Measurements from ENCODE around the gene TNFAIP3.

Gene TNFAIP3

DNA sequence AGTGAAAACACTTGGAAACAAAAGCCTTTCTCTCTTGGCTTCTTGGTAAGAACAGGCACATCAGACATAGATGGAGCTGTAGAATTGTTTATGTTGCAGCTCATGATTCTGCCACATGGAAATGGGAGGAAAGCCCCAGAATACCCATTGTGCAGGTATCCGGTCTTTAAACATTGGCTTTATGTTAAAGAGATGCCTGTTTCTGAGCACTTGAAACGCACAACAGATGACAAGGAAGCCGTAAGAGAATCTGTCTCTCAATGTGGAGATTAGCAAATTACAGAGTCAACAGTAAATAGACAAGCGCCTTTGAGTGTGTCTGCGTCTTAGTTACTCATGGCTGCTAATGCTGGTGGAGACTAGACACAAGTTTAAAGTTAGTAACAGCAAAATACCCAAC, 10.5 kb downstream of the TNFAIP3 start:
- in situ Hi-C loops (cut with HindIII; ENCODE audit: low sequenced_read_pairs), result no loop called here
- no peak for DNase-seq (ENCODE audit: low read depth, low spot score)
- no peak overlapping the region for H3K4me3 ChIP-seq (ENCODE audit: low read depth, low read length)
- TF ChIP-seq, protein P1, sequence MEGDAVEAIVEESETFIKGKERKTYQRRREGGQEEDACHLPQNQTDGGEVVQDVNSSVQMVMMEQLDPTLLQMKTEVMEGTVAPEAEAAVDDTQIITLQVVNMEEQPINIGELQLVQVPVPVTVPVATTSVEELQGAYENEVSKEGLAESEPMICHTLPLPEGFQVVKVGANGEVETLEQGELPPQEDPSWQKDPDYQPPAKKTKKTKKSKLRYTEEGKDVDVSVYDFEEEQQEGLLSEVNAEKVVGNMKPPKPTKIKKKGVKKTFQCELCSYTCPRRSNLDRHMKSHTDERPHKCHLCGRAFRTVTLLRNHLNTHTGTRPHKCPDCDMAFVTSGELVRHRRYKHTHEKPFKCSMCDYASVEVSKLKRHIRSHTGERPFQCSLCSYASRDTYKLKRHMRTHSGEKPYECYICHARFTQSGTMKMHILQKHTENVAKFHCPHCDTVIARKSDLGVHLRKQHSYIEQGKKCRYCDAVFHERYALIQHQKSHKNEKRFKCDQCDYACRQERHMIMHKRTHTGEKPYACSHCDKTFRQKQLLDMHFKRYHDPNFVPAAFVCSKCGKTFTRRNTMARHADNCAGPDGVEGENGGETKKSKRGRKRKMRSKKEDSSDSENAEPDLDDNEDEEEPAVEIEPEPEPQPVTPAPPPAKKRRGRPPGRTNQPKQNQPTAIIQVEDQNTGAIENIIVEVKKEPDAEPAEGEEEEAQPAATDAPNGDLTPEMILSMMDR (IDR thresholded peaks at IDR 0.05; ENCODE audit: low read depth, low read length), result no peak

DNA sequence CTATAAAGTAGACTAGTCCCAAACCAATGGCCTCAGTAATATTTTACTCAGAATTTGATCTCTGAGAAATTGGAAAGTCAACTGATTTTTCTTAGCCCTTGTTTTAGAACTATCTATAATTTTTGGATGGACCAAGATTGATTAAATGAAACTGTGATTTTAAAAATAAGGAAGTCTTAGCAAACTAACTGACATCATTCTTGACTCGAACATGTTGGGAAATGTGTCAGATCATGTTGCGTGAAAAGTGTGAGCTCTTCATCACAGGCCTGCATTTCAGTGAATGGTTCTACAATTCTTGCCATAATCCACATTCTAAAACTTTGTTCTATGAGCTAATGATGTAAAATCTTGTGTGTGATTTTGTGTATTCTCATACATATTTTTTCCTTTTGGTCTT, 11.0 kb downstream of the TNFAIP3 start:
- in situ Hi-C loops (cut with HindIII; ENCODE audit: low sequenced_read_pairs), result no loop called here
- DNase-seq (ENCODE audit: low read depth, low spot score), result no peak
- TF ChIP-seq, protein P1 (IDR thresholded peaks at IDR 0.05; ENCODE audit: low read depth, low read length), result no peak
- H3K4me3 ChIP-seq (ENCODE audit: low read depth, low read length), result no peak overlapping the region

DNA sequence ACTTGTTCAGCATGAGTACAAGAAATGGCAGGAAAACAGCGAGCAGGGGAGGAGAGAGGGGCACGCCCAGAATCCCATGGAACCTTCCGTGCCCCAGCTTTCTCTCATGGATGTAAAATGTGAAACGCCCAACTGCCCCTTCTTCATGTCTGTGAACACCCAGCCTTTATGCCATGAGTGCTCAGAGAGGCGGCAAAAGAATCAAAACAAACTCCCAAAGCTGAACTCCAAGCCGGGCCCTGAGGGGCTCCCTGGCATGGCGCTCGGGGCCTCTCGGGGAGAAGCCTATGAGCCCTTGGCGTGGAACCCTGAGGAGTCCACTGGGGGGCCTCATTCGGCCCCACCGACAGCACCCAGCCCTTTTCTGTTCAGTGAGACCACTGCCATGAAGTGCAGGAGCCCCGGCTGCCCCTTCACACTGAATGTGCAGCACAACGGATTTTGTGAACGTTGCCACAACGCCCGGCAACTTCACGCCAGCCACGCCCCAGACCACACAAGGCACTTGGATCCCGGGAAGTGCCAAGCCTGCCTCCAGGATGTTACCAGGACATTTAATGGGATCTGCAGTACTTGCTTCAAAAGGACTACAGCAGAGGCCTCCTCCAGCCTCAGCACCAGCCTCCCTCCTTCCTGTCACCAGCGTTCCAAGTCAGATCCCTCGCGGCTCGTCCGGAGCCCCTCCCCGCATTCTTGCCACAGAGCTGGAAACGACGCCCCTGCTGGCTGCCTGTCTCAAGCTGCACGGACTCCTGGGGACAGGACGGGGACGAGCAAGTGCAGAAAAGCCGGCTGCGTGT, 11.6 kb downstream of the TNFAIP3 start:
- no peak for DNase-seq (ENCODE audit: low read depth, low spot score)

DNA sequence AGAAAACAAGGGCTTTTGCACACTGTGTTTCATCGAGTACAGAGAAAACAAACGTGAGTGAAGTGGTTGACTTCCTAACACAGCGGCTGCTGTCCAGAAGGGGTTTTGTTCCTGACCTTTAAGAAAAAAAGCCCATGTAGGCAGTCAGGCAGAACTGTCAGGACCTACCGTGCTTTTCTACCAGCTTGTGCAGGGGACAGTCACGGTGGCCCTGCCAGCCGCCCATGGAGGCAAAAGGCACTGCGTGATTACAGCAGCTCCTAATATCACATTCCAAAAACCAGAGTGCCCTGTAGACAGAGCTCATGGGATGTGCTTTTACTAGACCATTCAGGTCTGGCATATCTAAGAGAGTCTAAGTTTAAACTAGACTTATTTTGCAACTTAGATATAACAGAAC, 12.2 kb downstream of the TNFAIP3 start:
- TF ChIP-seq, protein P1 (IDR thresholded peaks at IDR 0.05; ENCODE audit: low read depth, low read length), result no peak
- DNase-seq (ENCODE audit: low read depth, low spot score), result no peak
- H3K4me3 ChIP-seq (ENCODE audit: low read depth, low read length), result no peak overlapping the region
- in situ Hi-C loops (cut with HindIII; ENCODE audit: low sequenced_read_pairs), result no loop called here

More for the DNA sequence above, 11.6 kb downstream of the TNFAIP3 start:
- TF ChIP-seq, protein P1 (IDR thresholded peaks at IDR 0.05; ENCODE audit: low read depth, low read length), result peak; percentile 38
- in situ Hi-C loops (cut with HindIII; ENCODE audit: low sequenced_read_pairs), result no loop called here
- H3K4me3 ChIP-seq (ENCODE audit: low read depth, low read length), result no peak overlapping the region

DNA sequence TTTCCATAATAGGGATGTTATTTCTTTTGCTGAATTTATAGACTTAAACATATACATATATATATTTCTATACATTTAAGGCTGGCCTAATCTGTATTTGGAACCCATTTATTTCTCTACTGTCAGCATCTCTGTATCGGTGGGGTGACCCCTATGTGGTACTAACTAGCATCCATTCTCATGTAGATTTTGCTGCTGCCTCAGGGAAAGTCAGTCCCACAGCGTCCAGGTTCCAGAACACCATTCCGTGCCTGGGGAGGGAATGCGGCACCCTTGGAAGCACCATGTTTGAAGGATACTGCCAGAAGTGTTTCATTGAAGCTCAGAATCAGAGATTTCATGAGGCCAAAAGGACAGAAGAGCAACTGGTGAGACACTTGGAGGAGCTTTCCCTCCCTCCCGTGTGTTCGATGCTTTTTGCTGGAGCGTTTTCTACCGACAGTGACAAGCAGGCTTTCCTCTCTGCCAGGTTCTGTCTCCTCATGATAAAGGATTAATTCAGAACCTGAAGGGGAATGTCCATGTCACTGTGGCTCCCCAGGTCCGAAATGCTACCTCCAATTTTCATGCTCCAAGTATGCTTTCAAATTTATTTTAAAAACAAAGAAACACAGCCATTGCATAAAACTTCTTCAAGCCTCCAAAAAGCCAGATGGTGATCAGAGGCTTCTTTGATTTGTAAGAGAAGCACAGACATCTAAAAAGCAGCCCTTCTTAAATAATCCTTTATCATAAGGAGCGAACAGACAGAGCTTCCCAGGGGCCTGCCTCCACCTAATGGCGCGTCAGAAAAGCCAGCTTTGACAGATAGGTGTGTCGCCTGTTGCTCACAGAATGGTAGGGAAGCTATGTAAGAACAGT, 13.1 kb downstream of the TNFAIP3 start:
- DNase-seq (ENCODE audit: low read depth, low spot score), result no peak
- TF ChIP-seq, protein P1 (IDR thresholded peaks at IDR 0.05; ENCODE audit: low read depth, low read length), result no peak
- in situ Hi-C loops (cut with HindIII; ENCODE audit: low sequenced_read_pairs), result no loop called here
- no peak overlapping the region for H3K4me3 ChIP-seq (ENCODE audit: low read depth, low read length)

DNA sequence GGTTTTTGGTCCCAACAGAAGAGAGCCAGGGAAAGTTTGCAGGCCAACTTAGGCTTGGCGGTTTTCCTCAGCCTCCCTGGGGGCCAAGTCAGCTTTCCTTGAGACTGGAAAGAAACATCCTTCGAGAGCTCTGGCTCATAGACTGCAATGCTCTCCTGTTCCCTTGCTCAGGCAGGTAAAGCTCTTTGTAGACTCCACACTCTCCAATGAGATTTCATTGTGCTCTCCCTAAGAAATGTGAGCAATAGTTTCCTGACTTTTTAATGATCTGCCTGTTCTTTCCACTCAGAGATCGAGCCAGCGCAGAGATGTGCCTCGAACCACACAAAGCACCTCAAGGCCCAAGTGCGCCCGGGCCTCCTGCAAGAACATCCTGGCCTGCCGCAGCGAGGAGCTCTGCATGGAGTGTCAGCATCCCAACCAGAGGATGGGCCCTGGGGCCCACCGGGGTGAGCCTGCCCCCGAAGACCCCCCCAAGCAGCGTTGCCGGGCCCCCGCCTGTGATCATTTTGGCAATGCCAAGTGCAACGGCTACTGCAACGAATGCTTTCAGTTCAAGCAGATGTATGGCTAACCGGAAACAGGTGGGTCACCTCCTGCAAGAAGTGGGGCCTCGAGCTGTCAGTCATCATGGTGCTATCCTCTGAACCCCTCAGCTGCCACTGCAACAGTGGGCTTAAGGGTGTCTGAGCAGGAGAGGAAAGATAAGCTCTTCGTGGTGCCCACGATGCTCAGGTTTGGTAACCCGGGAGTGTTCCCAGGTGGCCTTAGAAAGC, 13.9 kb downstream of the TNFAIP3 start:
- in situ Hi-C loops (cut with HindIII; ENCODE audit: low sequenced_read_pairs), result no loop called here
- TF ChIP-seq, protein P1 (IDR thresholded peaks at IDR 0.05; ENCODE audit: low read depth, low read length), result no peak
- no peak for DNase-seq (ENCODE audit: low read depth, low spot score)
- H3K4me3 ChIP-seq (ENCODE audit: low read depth, low read length), result no peak overlapping the region
